SJCRH30 (cell line): ENCODE measurements around the gene TNNI2. TPM values are rescaled to one million over a fixed set of nuclear protein-coding genes. Genes with fewer than 3 reads are reported as not detected.
"Not testable (repeated sequence)": the region's sequence is repeated elsewhere in the genome, so short reads cannot be mapped to it uniquely, and the experiment has no call there.

Experiments
- DNase-seq, 2 experiments: peaks; one replicate each; pipeline ENCODE4 v3.0.0-alpha.2; 2015 to 2020
- H3K27ac ChIP-seq: fragments of 250-450 bp; sonication (Bioruptor Pico); 2 replicates; pipeline ENCODE4 v1.5.1; 2020; ENCODE audit warnings: mild to moderate bottlenecking, moderate library complexity
- H3K27me3 ChIP-seq: fragments of 250-450 bp; sonication (Bioruptor Pico); 2 replicates; pipeline ENCODE4 v1.5.1; 2020; ENCODE audit warnings: mild to moderate bottlenecking, moderate library complexity
- H3K36me3 ChIP-seq: fragments of 250-450 bp; sonication (Bioruptor Pico); 2 replicates; pipeline ENCODE4 v1.5.1; 2020; ENCODE audit warnings: mild to moderate bottlenecking, moderate library complexity
- H3K4me1 ChIP-seq: fragments of 250-450 bp; sonication (Bioruptor Pico); 2 replicates; pipeline ENCODE4 v1.5.1; 2020; ENCODE audit warnings: mild to moderate bottlenecking, moderate library complexity
- H3K4me3 ChIP-seq: fragments of 250-450 bp; sonication (Bioruptor Pico); 2 replicates; pipeline ENCODE4 v1.5.1; 2020; ENCODE audit warnings: mild to moderate bottlenecking, moderate library complexity
- H3K9me3 ChIP-seq: fragments of 250-450 bp; sonication (Bioruptor Pico); replicated peaks from 2 replicates; pipeline ENCODE4 v1.5.1; 2020; ENCODE audit warnings: mild to moderate bottlenecking, moderate library complexity
- total RNA-seq: library from RNA; depleted of rRNA; stranded (reverse); fragments of >200 nt; shearing (Covaris generic); gene quantifications from 2 replicates; pipeline ENCODE4 v1.2.3, GENCODE V29; 2014; rRNA removed

TNNI2 gene
- total RNA-seq, 1 experiment from 2014 or later: 20.5 TPM

GRCh38 chr11:1882265-1883238 is 43.8 kb downstream of the TNNI2 start:
- Histone ChIP-seq H3K36me3 (no peaks in the 10 kb centered on the region), H3K27me3 (no peaks in the 10 kb centered on the region), H3K27ac (peak overlapping the region; percentile 11; the same call in 1 of the 2 replicates), H3K9me3 (no peaks in the 10 kb centered on the region), H3K4me1 (peaks cover 19% of the 10 kb centered on the region), H3K4me3 (no peak overlapping the region)
- peak; percentile 82 to 89 for DNase-seq

- no peak overlapping the region for H3K4me3 ChIP-seq
- H3K4me1 ChIP-seq: peaks cover 12% of the 10 kb centered on the region
- no peak for DNase-seq
- no peaks in the 10 kb centered on the region for H3K36me3 ChIP-seq
- no peaks in the 10 kb centered on the region for H3K9me3 ChIP-seq
- no peaks in the 10 kb centered on the region for H3K27me3 ChIP-seq
- H3K27ac ChIP-seq: no peak overlapping the region
Observed at GRCh38 chr11:1883346-1884302, 44.8 kb downstream of the TNNI2 start.

GRCh38 chr11:1884303-1884700 is 45.5 kb downstream of the TNNI2 start:
- H3K4me3 ChIP-seq: no peak overlapping the region
- no peaks in the 10 kb centered on the region for H3K27me3 ChIP-seq
- peaks cover 12% of the 10 kb centered on the region for H3K4me1 ChIP-seq
- H3K27ac ChIP-seq: no peak overlapping the region
- no peaks in the 10 kb centered on the region for H3K36me3 ChIP-seq
- DNase-seq: no peak
- H3K9me3 ChIP-seq: no peaks in the 10 kb centered on the region

- H3K4me1 ChIP-seq, H3K36me3 ChIP-seq, H3K4me3 ChIP-seq, DNase-seq, H3K27me3 ChIP-seq, H3K27ac ChIP-seq, H3K9me3 ChIP-seq: not testable (repeated sequence)
Observed at GRCh38 chr11:1886551-1886950, 47.8 kb downstream of the TNNI2 start.

- no peak overlapping the region for H3K4me3 ChIP-seq
- no peaks in the 10 kb centered on the region for H3K4me1 ChIP-seq
- DNase-seq: no peak
- no peaks in the 10 kb centered on the region for H3K36me3 ChIP-seq
- no peaks in the 10 kb centered on the region for H3K9me3 ChIP-seq
- H3K27me3 ChIP-seq: no peaks in the 10 kb centered on the region
- H3K27ac ChIP-seq: no peak overlapping the region
Observed at GRCh38 chr11:1887451-1888346, 48.9 kb downstream of the TNNI2 start.

- Histone ChIP-seq H3K27me3 (no peaks in the 10 kb centered on the region), H3K4me3 (no peak overlapping the region), H3K36me3 (no peaks in the 10 kb centered on the region), H3K9me3 (no peaks in the 10 kb centered on the region), H3K27ac (no peak overlapping the region), H3K4me1 (no peaks in the 10 kb centered on the region)
- no peak for DNase-seq
Observed at GRCh38 chr11:1888347-1888753, 49.6 kb downstream of the TNNI2 start.

- no peaks in the 10 kb centered on the region for H3K4me1 ChIP-seq
- no peak for DNase-seq
- no peak overlapping the region for H3K27ac ChIP-seq
- H3K27me3 ChIP-seq: no peaks in the 10 kb centered on the region
- no peaks in the 10 kb centered on the region for H3K9me3 ChIP-seq
- no peaks in the 10 kb centered on the region for H3K36me3 ChIP-seq
- no peak overlapping the region for H3K4me3 ChIP-seq
Observed at GRCh38 chr11:1888811-1889210, 50.0 kb downstream of the TNNI2 start.

GRCh38 chr11:1889224-1889930 is 50.6 kb downstream of the TNNI2 start:
- Histone ChIP-seq H3K27me3 (no peaks in the 10 kb centered on the region), H3K4me1 (no peaks in the 10 kb centered on the region), H3K4me3 (no peak overlapping the region), H3K27ac (no peak overlapping the region), H3K9me3 (no peaks in the 10 kb centered on the region), H3K36me3 (no peaks in the 10 kb centered on the region)
- no peak for DNase-seq

- Histone ChIP-seq H3K4me1 (no peaks in the 10 kb centered on the region), H3K9me3 (no peaks in the 10 kb centered on the region), H3K27ac (peak overlapping the region; percentile 4; the same call in 1 of the 2 replicates), H3K36me3 (no peaks in the 10 kb centered on the region), H3K27me3 (no peaks in the 10 kb centered on the region), H3K4me3 (no peak overlapping the region)
- no peak for DNase-seq
Observed at GRCh38 chr11:1889941-1890855, 51.4 kb downstream of the TNNI2 start.

Other genes with a start within 250 kb of the TNNI2 start
- not detected in 2 replicates for gene KRTAP5-2, start 240.7 kb upstream of the TNNI2 start, total RNA-seq
- gene KRTAP5-3, start 230.5 kb upstream of the TNNI2 start, total RNA-seq: not detected in 2 replicates
- gene KRTAP5-4, start 216.8 kb upstream of the TNNI2 start, total RNA-seq: not detected in 2 replicates
- not detected in 2 replicates for gene KRTAP5-5, start 209.2 kb upstream of the TNNI2 start, total RNA-seq
- not detected in 2 replicates for gene KRTAP5-6, start 141.8 kb upstream of the TNNI2 start, total RNA-seq
- 0.18 and 0.23 TPM in 2 replicates for gene IFITM10, start 88.4 kb upstream of the TNNI2 start, total RNA-seq
- gene CTSD, start 75.1 kb upstream of the TNNI2 start, total RNA-seq: 70.2 and 71.4 TPM in 2 replicates
- gene SYT8, start 4.0 kb upstream of the TNNI2 start, total RNA-seq: 1.7 and 2.7 TPM in 2 replicates
- 15.0 and 15.4 TPM in 2 replicates for gene LSP1, start 14.1 kb downstream of the TNNI2 start, total RNA-seq
- gene PRR33, start 52.9 kb downstream of the TNNI2 start, total RNA-seq: 0.02 and 0.05 TPM in 2 replicates
- 2.2 and 2.3 TPM in 2 replicates for gene TNNT3, start 80.7 kb downstream of the TNNI2 start, total RNA-seq
- gene MRPL23, start 108.4 kb downstream of the TNNI2 start, total RNA-seq: 50.4 and 54.9 TPM in 2 replicates
- gene H19, start 158.9 kb downstream of the TNNI2 start, total RNA-seq: 0.10 TPM in 1 of 2 replicates, not detected in the other